Endothelial cell of umbilical vein (primary cell): ENCODE data around the gene PTPN20. TPM values are rescaled to one million over a fixed set of nuclear protein-coding genes. Genes with fewer than 3 reads are reported as not detected.

Source experiments
- BruUV-seq: library from RNA; stranded (reverse); fragments of 400-500 nt; replicated peaks from 2 replicates; lab custom pipeline; 2021; lab: Mats Ljungman, UMichigan
- CTCF ChIA-PET: fragments of 300-600, 350-600 bp; sonication (Branson Sonifier 250); formaldehyde crosslinking; loops from one replicate; lab custom pipeline; 2021; ENCODE audit warnings: antibody characterized with exemption, inconsistent platforms; lab: Charles Lee
- POLR2A ChIA-PET: fragments of 300-600, 350-600 bp; sonication (Branson Sonifier 250); formaldehyde crosslinking; loops from one replicate; lab custom pipeline; 2021; ENCODE audit warnings: antibody characterized with exemption, inconsistent platforms; lab: Charles Lee
- DNase-seq: peaks from one replicate; pipeline ENCODE4 v3.0.0-alpha.2; 2011; ENCODE audit warnings: low read depth, low spot score
- FAIRE-seq: peaks from 2 replicates; lab custom pipeline; 2011; peaks lifted over from hg19 to GRCh38; lab: Jason Lieb, UNC
- H2AFZ ChIP-seq: 2 replicates; pipeline ENCODE4 v1.6.0; 2012; ENCODE audit warnings: low read depth, low read length, control low read depth, inconsistent platforms
- H3K27ac ChIP-seq: 2 replicates; pipeline ENCODE4 v1.5.1; 2011; ENCODE audit warnings: low read depth, mild to moderate bottlenecking, control low read depth, low read length, moderate library complexity; ENCODE audit not compliant: insufficient read depth
- H3K27me3 ChIP-seq, 2 experiments: 2 replicates each; pipeline versions ENCODE4 v1.6.0 to v1.6.1; 2011; ENCODE audit warnings: low read length in 2 of 2, mixed read lengths in 1 of 2; ENCODE audit not compliant: control insufficient read depth in 2 of 2, insufficient read depth in 2 of 2
- H3K36me3 ChIP-seq, 2 experiments: 2 replicates in 1 of 2; 3 replicates in 1 of 2; pipeline ENCODE4 v1.5.1; 2011; ENCODE audit warnings: low read length in 2 of 2, mild to moderate bottlenecking in 1 of 2, moderate library complexity in 1 of 2; ENCODE audit not compliant: control insufficient read depth in 2 of 2, insufficient read depth in 2 of 2; ENCODE audit errors: extremely low read depth in 1 of 2
- H3K4me1 ChIP-seq: 3 replicates; pipeline ENCODE4 v1.5.1; 2011; ENCODE audit warnings: mild to moderate bottlenecking, low read length; ENCODE audit not compliant: control insufficient read depth, insufficient read depth; ENCODE audit errors: extremely low read depth
- H3K4me2 ChIP-seq: 2 replicates; pipeline ENCODE4 v1.6.1; 2011; ENCODE audit warnings: low read length, control low read depth, mixed read lengths; ENCODE audit not compliant: insufficient read depth
- H3K4me3 ChIP-seq, 3 experiments: fragments of 200-600 bp in 1 of 3; sonication (generic), shearing (Covaris generic) in 1 of 3; replicated peaks in 1 of 3; 2 replicates each; pipeline ENCODE4 v1.5.1; 2011 to 2016; ENCODE audit warnings: control low read depth in 3 of 3, low read length in 3 of 3, mild to moderate bottlenecking in 2 of 3, inconsistent platforms in 1 of 3, low read depth in 1 of 3, moderate library complexity in 1 of 3; ENCODE audit not compliant: insufficient read depth in 1 of 3
- H3K79me2 ChIP-seq: 2 replicates; pipeline ENCODE4 v1.6.0; 2012; ENCODE audit warnings: low read length, inconsistent platforms; ENCODE audit not compliant: control insufficient read depth, insufficient read depth
- H3K9ac ChIP-seq: replicated peaks from 2 replicates; pipeline ENCODE3; 2011; ENCODE audit warnings: low read length, control low read depth; ENCODE audit not compliant: insufficient read depth; ENCODE audit errors: extremely low read depth
- H3K9me1 ChIP-seq: replicated peaks from 3 replicates; pipeline ENCODE4 v1.6.0; 2011; ENCODE audit warnings: mild to moderate bottlenecking, low read length; ENCODE audit not compliant: control insufficient read depth, insufficient read depth; ENCODE audit errors: extremely low read depth
- H3K9me3 ChIP-seq: replicated peaks from 2 replicates; pipeline ENCODE4 v1.5.1; 2012; ENCODE audit warnings: low read length, inconsistent platforms; ENCODE audit not compliant: control insufficient read depth, insufficient read depth
- H4K20me1 ChIP-seq: replicated peaks from 2 replicates; pipeline ENCODE3; 2011; ENCODE audit warnings: mild to moderate bottlenecking, low read length; ENCODE audit not compliant: control insufficient read depth, insufficient read depth; ENCODE audit errors: extremely low read depth
- EZH2 ChIP-seq: IDR thresholded peaks from 2 replicates; pipeline ENCODE4 v1.6.1; 2012; ENCODE audit warnings: borderline replicate concordance, low read depth, mild to moderate bottlenecking, moderate library complexity, low read length, inconsistent platforms; ENCODE audit not compliant: severe bottlenecking
- FOS ChIP-seq: IDR thresholded peaks from 2 replicates; pipeline ENCODE4 v1.6.1; 2011; ENCODE audit warnings: mild to moderate bottlenecking, low read length, moderate library complexity, borderline replicate concordance; ENCODE audit not compliant: insufficient read depth
- GATA2 ChIP-seq: IDR thresholded peaks from 2 replicates; pipeline ENCODE4 v1.7.0; 2011; ENCODE audit warnings: low read depth, mild to moderate bottlenecking, moderate library complexity, mixed read lengths, low read length; ENCODE audit not compliant: insufficient read length, insufficient read depth
- JUN ChIP-seq: IDR thresholded peaks from 2 replicates; pipeline ENCODE4 v1.6.1; 2011; ENCODE audit warnings: borderline replicate concordance, low read depth; ENCODE audit not compliant: insufficient read length, insufficient read depth
- MAX ChIP-seq: IDR thresholded peaks from 2 replicates; pipeline ENCODE4 v1.6.1; 2011; ENCODE audit not compliant: insufficient read depth, insufficient read length
- MYC ChIP-seq: IDR thresholded peaks from one replicate; pipeline ENCODE4 v1.6.1; 2011; ENCODE audit warnings: mild to moderate bottlenecking, low read depth, low read length
- POLR2A ChIP-seq: IDR thresholded peaks from 2 replicates; pipeline ENCODE4 v1.6.1; 2012; ENCODE audit warnings: low read depth, mild to moderate bottlenecking, control low read depth, low read length
- POLR2AphosphoS5 ChIP-seq: IDR thresholded peaks from 2 replicates; pipeline ENCODE4 v1.6.1; 2012; ENCODE audit warnings: low read depth, mild to moderate bottlenecking, control low read depth, low read length, moderate library complexity; ENCODE audit not compliant: insufficient read depth
- dilution Hi-C: fragments of 300-500 bp; cut with MboI; formaldehyde crosslinking; loops from one replicate; pipeline ENCODE4 v1.15.0; 2019; ENCODE audit warnings: low sequenced_read_pairs; ENCODE audit not compliant: extremely low pct_ligation_motif_present
- intact Hi-C: fragments of 100-400 bp; cut with micrococcal nuclease; formaldehyde crosslinking; loops from one replicate; pipeline ENCODE4 v1.10.0; 2022
- polyA plus RNA-seq, 4 experiments: library from polyadenylated mRNA; depleted of rRNA in 3 of 4; stranded (reverse) in 3 of 4; unstranded in 1 of 4; fragments of >200 nt; gene quantifications; 2 replicates each; pipeline versions ENCODE4 v1.2.1 to v1.2.3, GENCODE V29; 2011 to 2012; ENCODE audit warnings: missing spikeins in 1 of 4
- total RNA-seq: library from RNA; stranded (reverse); gene quantifications from 2 replicates; pipeline ENCODE4 v1.2.3, GENCODE V29; 2021

PTPN20 gene
- total and polyA plus RNA-seq, 2 donors (not counting 3 experiments of a cell fraction or from before 2014, with no cell fraction given) = 0.27 TPM; not detected in 1

GRCh38 chr10:47043928-47044538 is 132.8 kb downstream of the PTPN20 start:
- Histone ChIP-seq H3K27ac (no peak overlapping the region), H3K9me1 (no peaks in the 10 kb centered on the region), H3K36me3 (no peaks in the 10 kb centered on the region), H3K4me3 (no peak overlapping the region), H3K9ac (no peak overlapping the region), H3K79me2 (no peaks in the 10 kb centered on the region), H4K20me1 (no peaks in the 10 kb centered on the region), H3K27me3 (no peaks in the 10 kb centered on the region), H3K9me3 (no peaks in the 10 kb centered on the region), H3K4me2 (no peak overlapping the region), H3K4me1 (no peaks in the 10 kb centered on the region), H2AFZ (no peak overlapping the region)
- CTCF ChIA-PET = interaction anchor here (3.4 kb wide), 1 partner anchor 268 kb away, joined by 31 read pairs; no protein-coding TSS in a partner anchor
- POLR2A ChIA-PET = no interaction called here
- no TSS peak for BruUV-seq
- DNase-seq = no peak
- intact Hi-C loops (no loop called here), dilution Hi-C loops (no loop called here)
- TF ChIP-seq EZH2 (no peak), MAX (no peak), FOS (no peak), MYC (no peak), JUN (no peak), POLR2AphosphoS5 (no peak), POLR2A (no peak), GATA2 (no peak)
- no peak for FAIRE-seq

GRCh38 chr10:47044741-47045140 is 133.5 kb downstream of the PTPN20 start:
- Histone ChIP-seq H4K20me1 (no peaks in the 10 kb centered on the region), H3K27ac (no peak overlapping the region), H2AFZ (no peak overlapping the region), H3K9ac (no peak overlapping the region), H3K79me2 (no peaks in the 10 kb centered on the region), H3K9me3 (no peaks in the 10 kb centered on the region), H3K27me3 (no peaks in the 10 kb centered on the region), H3K4me3 (no peak overlapping the region), H3K36me3 (no peaks in the 10 kb centered on the region), H3K4me1 (no peaks in the 10 kb centered on the region), H3K9me1 (no peaks in the 10 kb centered on the region), H3K4me2 (no peak overlapping the region)
- ChIA-PET POLR2A (no interaction called here), CTCF (interaction anchor here (2.5 to 3.4 kb wide), 2 partner anchors 268 to 296 kb away, joined by 7 to 31 read pairs; no protein-coding TSS in a partner anchor)
- TF ChIP-seq MAX (no peak), FOS (no peak), JUN (no peak), GATA2 (no peak), POLR2A (no peak), POLR2AphosphoS5 (no peak)
- no TSS peak for BruUV-seq
- intact Hi-C loops (no loop called here), dilution Hi-C loops (no loop called here)
- no peak for DNase-seq
- no peak for FAIRE-seq
